DOHH2 (cell line): ENCODE measurements around the gene TYRO3.

ENCODE experiments used
- H3F3A ChIP-seq: fragments of 200-600 bp; sonication (generic), shearing (Covaris generic); 2 replicates; pipeline ENCODE4 v1.6.0; 2016; ENCODE audit warnings: antibody characterized with exemption, mild to moderate bottlenecking; ENCODE audit not compliant: control insufficient read depth, insufficient read depth
- H3K27ac ChIP-seq: fragments of 200-600 bp; sonication (generic); 2 replicates; pipeline ENCODE4 v1.5.1; 2014; ENCODE audit warnings: low read depth, mild to moderate bottlenecking, low read length, moderate library complexity
- H3K27me3 ChIP-seq: fragments of 200-600 bp; sonication (generic); 2 replicates; pipeline ENCODE4 v1.6.1; 2014; ENCODE audit warnings: mild to moderate bottlenecking, low read length, mixed read lengths; ENCODE audit not compliant: control insufficient read depth
- H3K36me3 ChIP-seq: fragments of 200-600 bp; sonication (generic); 2 replicates; pipeline ENCODE4 v1.6.1; 2014; ENCODE audit warnings: mild to moderate bottlenecking, low read length, moderate library complexity, mixed read lengths; ENCODE audit not compliant: control insufficient read depth
- H3K4me1 ChIP-seq: fragments of 200-600 bp; sonication (generic); 2 replicates; pipeline ENCODE4 v1.6.1; 2014; ENCODE audit warnings: mild to moderate bottlenecking, low read length, mixed read lengths; ENCODE audit not compliant: control insufficient read depth
- H3K4me2 ChIP-seq: fragments of 200-600 bp; sonication (generic); 2 replicates; pipeline ENCODE4 v1.6.0; 2014; ENCODE audit warnings: mild to moderate bottlenecking, low read length, moderate library complexity
- H3K4me3 ChIP-seq: fragments of 200-600 bp; sonication (generic); 2 replicates; pipeline ENCODE4 v1.5.1; 2014; ENCODE audit warnings: mild to moderate bottlenecking, low read length, mixed read lengths
- H3K79me2 ChIP-seq: fragments of 200-600 bp; sonication (generic); 2 replicates; pipeline ENCODE4 v1.6.1; 2014; ENCODE audit warnings: mild to moderate bottlenecking, low read length, mixed read lengths; ENCODE audit not compliant: control insufficient read depth
- H3K9me2 ChIP-seq: fragments of 200-600 bp; sonication (generic); replicated peaks from 2 replicates; pipeline ENCODE4 v1.6.1; 2014; ENCODE audit warnings: mild to moderate bottlenecking, low read length, mixed read lengths; ENCODE audit not compliant: control insufficient read depth
- H3K9me3 ChIP-seq: fragments of 200-600 bp; sonication (generic); 2 replicates; pipeline ENCODE4 v1.6.1; 2014; ENCODE audit warnings: antibody characterized with exemption, low read length, mixed read lengths; ENCODE audit not compliant: control insufficient read depth, insufficient read depth
- H4K20me1 ChIP-seq: fragments of 200-600 bp; sonication (generic); 2 replicates; pipeline ENCODE4 v1.6.0; 2014; ENCODE audit warnings: low read depth, mild to moderate bottlenecking, antibody characterized with exemption, low read length, moderate library complexity; ENCODE audit not compliant: control insufficient read depth, insufficient read depth
- CTCF ChIP-seq: fragments of 200-600 bp; sonication (generic); IDR thresholded peaks from one replicate; pipeline ENCODE4 v1.5.1; 2014; ENCODE audit warnings: antibody characterized with exemption, mild to moderate bottlenecking, low read depth, low read length; ENCODE audit not compliant: poor library complexity, severe bottlenecking
- EZH2phosphoT487 ChIP-seq: fragments of 200-600 bp; sonication (generic); IDR thresholded peaks from 2 replicates; pipeline ENCODE4 v1.6.1; 2017; ENCODE audit warnings: borderline replicate concordance, mild to moderate bottlenecking, antibody characterized with exemption, low read length, moderate library complexity, mixed read lengths

The TYRO3 gene

GRCh38 chr15:41609123-41609522 lies 50.1 kb downstream of the TYRO3 start:
- Histone ChIP-seq H3K36me3 (no peaks in the 10 kb centered on the region), H3K9me2 (no peaks in the 10 kb centered on the region), H3K27ac (no peak overlapping the region), H3K27me3 (peaks cover 18% of the 10 kb centered on the region), H4K20me1 (no peaks in the 10 kb centered on the region), H3K4me1 (peaks cover 5% of the 10 kb centered on the region), H3K4me2 (no peak overlapping the region), H3F3A (no peaks in the 10 kb centered on the region), H3K4me3 (no peak overlapping the region), H3K9me3 (no peaks in the 10 kb centered on the region), H3K79me2 (no peaks in the 10 kb centered on the region)
- TF ChIP-seq CTCF (no peak), EZH2phosphoT487 (no peak)

DNA sequence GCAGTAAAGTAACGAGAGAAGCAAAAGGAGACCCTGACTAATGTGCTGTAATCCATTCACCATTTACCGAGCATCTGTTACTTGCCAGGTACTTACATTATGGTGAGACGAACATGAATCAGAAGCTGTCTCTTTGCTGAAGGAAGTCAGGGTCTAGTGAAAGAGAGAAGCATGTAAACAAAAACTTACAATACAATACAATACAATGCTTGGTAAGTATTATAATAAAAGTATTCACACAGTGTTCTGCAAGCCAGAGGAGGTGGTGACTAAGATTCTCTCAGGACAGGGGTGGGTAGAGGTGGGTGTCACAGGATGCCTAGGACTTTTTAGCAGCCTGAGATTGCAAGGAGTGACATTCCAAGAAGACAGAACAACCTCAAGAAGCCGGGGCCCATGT lies 51.0 kb downstream of the TYRO3 start:
- H3K79me2 ChIP-seq = no peaks in the 10 kb centered on the region
- H4K20me1 ChIP-seq = no peaks in the 10 kb centered on the region
- H3F3A ChIP-seq = no peaks in the 10 kb centered on the region
- TF ChIP-seq CTCF = no peak
- TF ChIP-seq EZH2phosphoT487 = no peak
- H3K4me1 ChIP-seq = no peaks in the 10 kb centered on the region
- H3K4me3 ChIP-seq = no peak overlapping the region
- H3K9me3 ChIP-seq = no peaks in the 10 kb centered on the region
- H3K36me3 ChIP-seq = no peaks in the 10 kb centered on the region
- H3K9me2 ChIP-seq = no peaks in the 10 kb centered on the region
- peaks cover 12% of the 10 kb centered on the region; the same call in 1 of the 2 replicates for H3K27me3 ChIP-seq
- no peak overlapping the region for H3K27ac ChIP-seq
- H3K4me2 ChIP-seq = no peak overlapping the region

DNA sequence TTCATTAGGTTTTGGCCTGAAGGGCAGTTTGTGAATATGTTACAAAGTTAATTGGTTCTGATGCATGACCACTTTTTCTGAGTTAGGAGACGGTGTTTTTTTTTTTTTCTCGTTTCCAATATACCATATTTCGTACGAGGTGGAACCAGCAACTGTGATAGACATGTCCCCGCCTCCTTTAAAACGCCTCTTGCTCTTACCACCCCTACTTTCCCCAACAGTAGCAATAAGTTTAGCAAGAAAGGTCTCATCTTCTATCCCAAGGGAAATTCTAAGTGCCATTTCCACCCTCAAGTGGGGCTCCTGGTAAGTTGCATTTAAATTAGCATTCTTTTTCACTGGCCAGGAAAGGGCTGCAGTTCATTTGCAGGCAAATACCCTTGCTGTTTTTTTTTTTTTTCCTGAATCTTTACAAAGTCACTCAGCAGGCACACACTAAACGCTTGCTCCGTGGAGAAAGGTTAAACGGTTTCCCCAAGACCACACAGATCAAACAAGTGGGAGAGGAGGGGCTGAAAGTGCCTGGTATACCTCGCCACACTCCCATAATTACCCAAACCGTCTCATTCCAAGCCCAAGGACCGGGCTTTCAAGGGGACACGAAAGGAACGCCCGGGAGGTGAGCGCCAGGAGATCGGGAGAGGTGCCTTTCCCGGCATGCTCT lies 61.7 kb downstream of the TYRO3 start:
- H3K9me2 ChIP-seq = no peaks in the 10 kb centered on the region
- no peak overlapping the region for H3K4me3 ChIP-seq
- no peaks in the 10 kb centered on the region for H3K27me3 ChIP-seq
- TF ChIP-seq CTCF (no peak), EZH2phosphoT487 (no peak)
- no peaks in the 10 kb centered on the region for H3K36me3 ChIP-seq
- 0 out of 2 replicates have a peak, but pooled peaks cover 6% of the 10 kb centered on the region for H3F3A ChIP-seq
- no peaks in the 10 kb centered on the region for H4K20me1 ChIP-seq
- H3K4me2 ChIP-seq = no peak overlapping the region
- no peaks in the 10 kb centered on the region for H3K79me2 ChIP-seq
- H3K4me1 ChIP-seq = peaks cover 8% of the 10 kb centered on the region
- H3K27ac ChIP-seq = no peak overlapping the region
- no peaks in the 10 kb centered on the region for H3K9me3 ChIP-seq
